K562 treated with DMSO at 1 percent for 48 hours (cell line): Measurements from ENCODE around the gene CFHR2. TPM values are rescaled to one million over a fixed set of nuclear protein-coding genes. Genes with fewer than 3 reads are reported as not detected.

Experiments used
- total RNA-seq: library from RNA; unstranded; fragments of 300-600 nt; gene quantifications from 2 replicates; pipeline ENCODE4 v1.2.3, GENCODE V29; 2022; ENCODE audit warnings: low replicate concordance; ENCODE audit errors: extremely low read depth

The CFHR2 gene
- total RNA-seq = not detected in 2 replicates

DNA sequence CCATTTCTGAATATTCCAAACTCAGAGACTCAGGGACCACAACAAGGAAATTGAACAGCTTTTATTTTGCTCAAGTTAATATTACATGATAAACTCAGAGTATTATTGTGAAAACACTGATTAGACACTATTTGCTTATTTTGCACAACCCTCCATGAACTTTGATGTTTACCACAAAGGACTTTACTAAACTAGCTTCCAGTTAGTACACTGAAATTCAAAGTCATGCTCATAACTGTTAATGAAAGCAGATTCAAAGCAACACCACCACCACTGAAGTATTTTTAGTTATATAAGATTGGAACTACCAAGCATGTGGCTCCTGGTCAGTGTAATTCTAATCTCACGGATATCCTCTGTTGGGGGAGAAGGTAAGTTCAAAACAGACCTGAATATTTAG is at the start of gene CFHR2:
TSS of gene CFHR2 (plus strand) at position 171 of the 400 bp plus-strand sequence. CDS start at position 314, 143 bp downstream.

DNA sequence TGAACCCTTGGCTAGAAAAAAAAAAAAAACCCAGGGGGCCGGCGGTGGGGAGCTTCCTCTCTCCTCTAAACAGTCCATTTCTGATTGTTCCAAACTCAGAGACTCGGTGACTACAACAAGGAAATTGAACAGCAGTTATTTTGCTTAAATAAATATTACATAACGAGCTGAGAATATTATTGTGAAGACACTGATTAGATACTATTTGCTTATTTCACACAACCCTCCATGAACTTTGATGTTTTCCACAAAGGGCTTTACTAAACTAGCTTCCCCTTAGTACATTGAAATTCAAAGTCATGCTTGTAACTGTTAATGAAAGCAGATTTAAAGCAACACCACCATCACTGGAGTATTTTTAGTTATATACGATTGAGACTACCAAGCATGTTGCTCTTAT is 33.7 kb downstream of the CFHR2 start, which contains the start of gene CFHR5:
TSS of gene CFHR5 (plus strand) at position 279 of the 400 bp plus-strand sequence. CDS start at position 388, 109 bp downstream.

Other genes starting within 250 kb of the CFHR2 start
- gene CFHR3, start 168.9 kb upstream of the CFHR2 start, total RNA-seq = not detected in 2 replicates
- gene CFHR1, start 124.0 kb upstream of the CFHR2 start, total RNA-seq = not detected in 2 replicates
- not detected in 2 replicates for gene CFHR4, start 55.7 kb upstream of the CFHR2 start, total RNA-seq
- not detected in 2 replicates for gene CFHR5, start 33.8 kb downstream of the CFHR2 start, total RNA-seq
- gene F13B, start 123.5 kb downstream of the CFHR2 start, total RNA-seq = not detected in 2 replicates
- gene ASPM, start 202.9 kb downstream of the CFHR2 start, total RNA-seq = not detected in 2 replicates